ENCODE data around the gene FOXN4.

DNA sequence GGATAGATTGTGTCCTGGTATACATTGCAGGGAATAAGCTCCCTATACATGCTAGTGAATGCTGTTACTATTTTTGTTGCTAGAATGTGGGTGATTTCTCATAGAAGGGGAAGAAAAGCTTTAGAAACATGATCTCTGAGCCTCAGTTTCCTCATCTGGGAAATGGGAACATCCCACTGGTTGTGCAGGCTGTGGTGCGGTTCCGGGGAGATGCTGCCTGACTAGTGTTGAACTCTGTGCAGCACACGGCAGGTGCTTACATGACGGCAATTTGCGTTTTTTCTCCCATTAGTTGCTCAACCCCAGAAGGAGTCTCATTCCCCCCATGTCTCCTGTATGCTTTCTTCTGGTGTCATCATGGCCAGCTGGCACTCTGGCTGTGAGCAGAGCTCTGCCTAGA lies 32.9 kb downstream of the FOXN4 start:
- TF ChIP-seq ZNF274 (IDR thresholded peaks at IDR 0.05; ENCODE audit: low read depth, low read length) (no peak), YY1 (IDR thresholded peaks at IDR 0.05; ENCODE audit: extremely low read depth, insufficient replicate concordance, low read depth, low read length) (no peak), RAD21 (IDR thresholded peaks at IDR 0.05; ENCODE audit: low read depth) (no peak), EZH2phosphoT487 (IDR thresholded peaks at IDR 0.05; ENCODE audit: borderline replicate concordance) (no peak), ELF1 (IDR thresholded peaks at IDR 0.05; ENCODE audit: borderline replicate concordance, low read depth) (no peak), JUND (IDR thresholded peaks at IDR 0.05) (no peak), FOSL1 (IDR thresholded peaks at IDR 0.05; ENCODE audit: low read depth) (no peak), POLR2AphosphoS5 (IDR thresholded peaks at IDR 0.05; ENCODE audit: low read depth, low read length) (no peak), POLR2A (IDR thresholded peaks at IDR 0.05; ENCODE audit: borderline replicate concordance, extremely low read depth, insufficient read depth, insufficient read length) (no peak)
- TF ChIP-seq, protein P1, sequence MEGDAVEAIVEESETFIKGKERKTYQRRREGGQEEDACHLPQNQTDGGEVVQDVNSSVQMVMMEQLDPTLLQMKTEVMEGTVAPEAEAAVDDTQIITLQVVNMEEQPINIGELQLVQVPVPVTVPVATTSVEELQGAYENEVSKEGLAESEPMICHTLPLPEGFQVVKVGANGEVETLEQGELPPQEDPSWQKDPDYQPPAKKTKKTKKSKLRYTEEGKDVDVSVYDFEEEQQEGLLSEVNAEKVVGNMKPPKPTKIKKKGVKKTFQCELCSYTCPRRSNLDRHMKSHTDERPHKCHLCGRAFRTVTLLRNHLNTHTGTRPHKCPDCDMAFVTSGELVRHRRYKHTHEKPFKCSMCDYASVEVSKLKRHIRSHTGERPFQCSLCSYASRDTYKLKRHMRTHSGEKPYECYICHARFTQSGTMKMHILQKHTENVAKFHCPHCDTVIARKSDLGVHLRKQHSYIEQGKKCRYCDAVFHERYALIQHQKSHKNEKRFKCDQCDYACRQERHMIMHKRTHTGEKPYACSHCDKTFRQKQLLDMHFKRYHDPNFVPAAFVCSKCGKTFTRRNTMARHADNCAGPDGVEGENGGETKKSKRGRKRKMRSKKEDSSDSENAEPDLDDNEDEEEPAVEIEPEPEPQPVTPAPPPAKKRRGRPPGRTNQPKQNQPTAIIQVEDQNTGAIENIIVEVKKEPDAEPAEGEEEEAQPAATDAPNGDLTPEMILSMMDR (IDR thresholded peaks at IDR 0.05 in 2 of 3, conservative IDR thresholded peaks at IDR 0.05 in 1 of 3; ENCODE audit: borderline replicate concordance in 1 of 3, insufficient read depth in 1 of 3, low read depth in 2 of 3, low read length in 2 of 3): no peak
- TF ChIP-seq, protein P2, sequence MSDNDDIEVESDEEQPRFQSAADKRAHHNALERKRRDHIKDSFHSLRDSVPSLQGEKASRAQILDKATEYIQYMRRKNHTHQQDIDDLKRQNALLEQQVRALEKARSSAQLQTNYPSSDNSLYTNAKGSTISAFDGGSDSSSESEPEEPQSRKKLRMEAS (IDR thresholded peaks at IDR 0.05): no peak

Data from HCT116 (cell line).